Ectodermal cell (in vitro differentiated cells): ENCODE data around the gene TXNDC15.
"Not testable (repeated sequence)": the region's sequence is repeated elsewhere in the genome, so short reads cannot be mapped to it uniquely, and the experiment has no call there.

Experiments used
- H3K27ac ChIP-seq: 2 replicates; pipeline ENCODE4 v1.7.0; 2013; ENCODE audit warnings: mild to moderate bottlenecking, low read depth, low read length; ENCODE audit not compliant: insufficient read depth, poor library complexity, severe bottlenecking
- H3K27me3 ChIP-seq: 2 replicates; pipeline ENCODE4 v1.7.0; 2013; ENCODE audit warnings: mild to moderate bottlenecking, low read length; ENCODE audit not compliant: insufficient read depth, control insufficient read depth, poor library complexity, severe bottlenecking
- H3K36me3 ChIP-seq: one replicate; pipeline ENCODE4 v1.7.0; 2013; ENCODE audit warnings: low read length; ENCODE audit not compliant: control insufficient read depth, insufficient read depth
- H3K4me1 ChIP-seq: one replicate; pipeline ENCODE4 v1.7.0; 2013; ENCODE audit warnings: low read length; ENCODE audit not compliant: control insufficient read depth, insufficient read depth
- H3K4me3 ChIP-seq: 2 replicates; pipeline ENCODE4 v1.7.0; 2013; ENCODE audit warnings: low read depth, low read length, control low read depth; ENCODE audit not compliant: insufficient read depth
- H3K9me3 ChIP-seq: 2 replicates; pipeline ENCODE4 v1.7.0; 2013; ENCODE audit warnings: mild to moderate bottlenecking, low read length, moderate library complexity; ENCODE audit not compliant: control insufficient read depth
- WGBS, 2 experiments: methylation state at CpG; one replicate each; pipeline ENCODE4 v1.1.7; 2013; ENCODE audit warnings: missing lambda C conversion rate in 2 of 2; 5-methylcytosine and 5-hydroxymethylcytosine counted together

The TXNDC15 gene

DNA sequence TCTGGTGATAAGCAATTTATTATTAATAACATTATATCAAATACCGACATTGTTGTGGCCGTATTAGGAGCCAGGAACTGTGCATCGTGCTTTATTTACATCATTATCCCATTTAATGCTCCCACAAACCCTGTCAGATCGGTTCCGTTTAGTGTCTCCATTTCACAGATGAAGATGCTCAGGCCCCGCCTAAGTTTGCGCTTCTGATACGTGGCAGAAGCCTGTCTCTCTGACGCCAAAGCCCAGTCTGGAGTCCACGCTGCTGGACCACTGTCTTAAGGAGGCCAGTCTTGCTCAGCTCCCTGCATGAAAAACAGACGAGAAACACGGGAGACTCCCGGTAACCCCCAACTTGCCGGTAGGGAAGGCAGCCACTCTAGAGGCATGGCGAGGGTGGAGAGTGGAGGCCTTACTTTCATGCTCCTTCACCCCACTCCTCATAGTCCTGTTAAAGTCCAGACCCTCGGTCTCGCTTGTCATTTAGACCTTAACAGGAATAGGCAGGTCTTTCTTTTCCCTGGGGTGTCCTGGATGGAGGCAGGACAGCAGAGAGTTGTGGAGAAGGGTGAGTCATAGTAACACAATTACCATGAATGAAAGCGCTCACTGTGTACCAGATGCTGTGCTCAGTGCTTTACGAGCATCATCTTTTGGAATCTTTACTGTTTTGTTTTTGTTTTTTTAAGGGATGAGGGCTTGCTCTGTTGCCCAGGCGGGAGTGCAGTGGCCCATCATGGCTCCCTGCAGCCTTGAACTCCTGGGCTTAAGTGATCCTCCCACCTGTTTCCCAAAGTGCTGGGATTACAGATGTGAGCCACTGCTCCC, 872 bp downstream of the TXNDC15 start:
- Histone ChIP-seq H3K27me3 (no peaks in the 10 kb centered on the region), H3K9me3 (no peaks in the 10 kb centered on the region), H3K36me3 (no peaks in the 10 kb centered on the region), H3K27ac (no peak overlapping the region), H3K4me1 (no peaks in the 10 kb centered on the region), H3K4me3 (peak overlapping the region; percentile 82)
- WGBS, 2 experiments: 22 to 25% methylated on average over 20 of the region's 20 CpGs

DNA sequence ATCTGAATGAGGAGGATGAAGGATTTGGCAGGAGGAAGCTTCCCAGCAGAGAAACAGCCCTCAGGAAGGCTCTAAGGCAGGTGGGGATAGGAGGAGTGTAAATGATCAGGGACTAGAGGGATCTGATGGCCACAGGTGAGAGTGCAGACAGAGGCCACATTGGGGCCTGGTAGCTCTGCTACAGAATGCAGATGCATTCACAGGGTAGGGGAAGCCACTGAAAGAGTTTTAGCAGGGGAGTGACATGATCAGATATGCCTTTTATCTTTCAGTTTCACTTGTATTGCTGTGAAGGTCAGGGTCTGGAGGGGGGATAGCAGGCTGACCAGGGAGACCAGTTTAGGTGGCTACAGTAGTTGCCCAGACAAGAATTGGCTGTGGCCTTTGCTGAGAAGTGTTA, 3.0 kb downstream of the TXNDC15 start:
- Histone ChIP-seq H3K4me3 (no peak overlapping the region), H3K9me3 (no peaks in the 10 kb centered on the region), H3K27me3 (no peaks in the 10 kb centered on the region), H3K4me1 (no peaks in the 10 kb centered on the region), H3K27ac (no peak overlapping the region), H3K36me3 (no peaks in the 10 kb centered on the region)

DNA sequence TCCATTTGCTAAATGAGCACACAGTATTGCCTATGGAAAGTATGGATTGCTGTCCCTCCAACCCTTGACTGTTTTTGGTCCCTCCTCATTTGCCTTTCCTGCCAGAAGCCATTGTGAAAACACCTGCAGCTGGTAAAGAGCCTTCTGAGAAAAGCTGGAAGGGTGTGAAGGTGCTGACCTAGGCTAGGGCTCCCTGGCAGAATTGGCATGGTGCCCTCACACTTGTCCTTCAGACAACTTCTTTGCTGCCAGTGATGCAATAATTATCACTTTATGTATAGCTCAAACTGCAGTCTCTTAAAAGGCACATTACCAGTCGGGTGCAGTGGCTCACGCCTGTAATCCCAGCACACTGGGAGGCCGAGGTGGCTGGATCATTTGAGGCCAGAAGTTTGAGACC, 4.2 kb downstream of the TXNDC15 start:
- WGBS, 2 experiments: 89 to 94% methylated on average over 3 of the region's 3 CpGs
- no peak overlapping the region for H3K27ac ChIP-seq
- H3K4me1 ChIP-seq: no peaks in the 10 kb centered on the region
- no peak overlapping the region for H3K4me3 ChIP-seq
- no peaks in the 10 kb centered on the region for H3K9me3 ChIP-seq
- H3K27me3 ChIP-seq: no peaks in the 10 kb centered on the region
- no peaks in the 10 kb centered on the region for H3K36me3 ChIP-seq

DNA sequence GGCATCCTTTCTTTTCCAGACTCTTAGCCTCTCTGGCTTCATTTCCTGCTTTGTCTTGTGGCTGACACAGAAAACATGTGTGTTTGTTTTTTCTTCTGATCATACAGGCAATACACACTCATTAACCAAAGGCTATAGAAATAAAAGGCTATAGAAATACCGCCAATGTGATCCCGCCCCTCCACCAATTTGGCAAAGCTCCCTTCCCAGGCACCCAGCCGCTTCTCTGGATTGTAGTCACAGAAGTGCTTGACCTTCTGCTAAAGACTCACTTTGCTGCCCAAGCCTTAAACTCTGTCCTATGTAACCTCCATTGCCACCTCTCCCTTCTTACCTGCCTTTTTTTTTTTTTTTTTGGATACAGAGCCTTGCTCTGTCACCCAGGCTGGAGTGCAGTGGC, 5.3 kb downstream of the TXNDC15 start:
- Histone ChIP-seq H3K4me3 (no peak overlapping the region), H3K27me3 (no peaks in the 10 kb centered on the region), H3K4me1 (no peaks in the 10 kb centered on the region), H3K27ac (no peak overlapping the region), H3K36me3 (no peaks in the 10 kb centered on the region), H3K9me3 (no peaks in the 10 kb centered on the region)
- 88 to 93% methylated on average over 3 of the region's 3 CpGs for WGBS, 2 experiments

DNA sequence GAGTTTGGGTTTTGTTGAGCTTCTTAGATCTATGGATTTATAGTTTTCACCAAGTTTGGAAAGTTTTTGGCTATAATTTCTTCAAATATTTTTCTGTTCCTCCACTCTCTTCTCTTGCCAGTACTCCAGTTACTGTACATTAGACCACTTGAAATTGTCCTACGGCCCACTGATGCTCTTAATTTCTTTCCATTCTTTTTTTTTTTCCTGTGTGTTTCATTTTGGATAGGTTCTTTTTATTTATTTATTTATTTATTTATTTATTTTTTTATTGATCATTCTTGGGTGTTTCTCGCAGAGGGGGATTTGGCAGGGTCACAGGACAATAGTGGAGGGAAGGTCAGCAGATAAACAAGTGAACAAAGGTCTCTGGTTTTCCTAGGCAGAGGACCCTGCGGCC, 6.8 kb downstream of the TXNDC15 start:
- not testable (repeated sequence) for H3K36me3 ChIP-seq, H3K9me3 ChIP-seq, H3K4me3 ChIP-seq

DNA sequence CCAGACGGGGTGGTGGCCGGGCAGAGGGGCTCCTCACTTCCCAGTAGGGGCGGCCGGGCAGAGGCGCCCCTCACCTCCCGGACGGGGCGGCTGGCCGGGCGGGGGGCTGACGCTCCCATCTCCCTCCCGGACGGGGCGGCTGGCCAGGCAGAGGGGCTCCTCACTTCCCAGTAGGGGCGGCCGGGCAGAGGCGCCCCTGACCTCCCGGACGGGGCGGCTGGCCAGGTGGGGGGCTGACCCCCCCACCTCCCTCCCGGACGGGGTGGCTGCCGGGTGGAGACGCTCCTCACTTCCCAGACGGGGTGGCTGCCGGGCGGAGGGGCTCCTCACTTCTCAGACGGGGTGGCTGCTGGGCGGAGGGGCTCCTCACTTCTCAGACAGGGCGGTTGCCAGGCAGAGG, 7.5 kb downstream of the TXNDC15 start:
- WGBS, 2 experiments: 93 to 95% methylated on average over 25 to 30 of the region's 30 CpGs
- H3K4me1 ChIP-seq, H3K9me3 ChIP-seq, H3K27ac ChIP-seq, H3K36me3 ChIP-seq, H3K27me3 ChIP-seq, H3K4me3 ChIP-seq: not testable (repeated sequence)

More for the DNA sequence above, 6.8 kb downstream of the TXNDC15 start:
- WGBS, 2 experiments: 91 to 100% methylated on average over 1 of the region's 3 CpGs
- not testable (repeated sequence) for H3K27me3 ChIP-seq, H3K4me1 ChIP-seq
- peak overlapping the region; percentile 3 for H3K27ac ChIP-seq

DNA sequence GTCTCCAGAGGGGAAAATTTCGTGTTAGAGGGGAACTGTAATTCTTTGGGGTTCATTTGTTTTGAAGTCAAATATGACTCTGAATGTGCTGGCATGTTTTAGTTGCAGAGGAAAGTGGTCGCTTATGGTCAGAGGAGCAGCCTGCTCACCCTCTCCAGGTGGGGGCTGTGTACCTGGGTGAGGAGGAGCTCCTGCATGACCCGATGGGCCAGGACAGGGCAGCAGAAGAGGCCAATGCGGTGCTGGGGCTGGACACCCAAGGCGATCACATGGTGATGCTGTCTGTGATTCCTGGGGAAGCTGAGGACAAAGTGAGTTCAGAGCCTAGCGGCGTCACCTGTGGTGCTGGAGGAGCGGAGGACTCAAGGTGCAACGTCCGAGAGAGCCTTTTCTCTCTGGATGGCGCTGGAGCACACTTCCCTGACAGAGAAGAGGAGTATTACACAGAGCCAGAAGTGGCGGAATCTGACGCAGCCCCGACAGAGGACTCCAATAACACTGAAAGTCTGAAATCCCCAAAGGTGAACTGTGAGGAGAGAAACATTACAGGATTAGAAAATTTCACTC, 13.5 kb downstream of the TXNDC15 start:
- H3K9me3 ChIP-seq: no peaks in the 10 kb centered on the region
- H3K36me3 ChIP-seq: no peaks in the 10 kb centered on the region
- no peak overlapping the region for H3K27ac ChIP-seq
- no peaks in the 10 kb centered on the region for H3K27me3 ChIP-seq
- 90 to 91% methylated on average over 14 of the region's 14 CpGs for WGBS, 2 experiments
- H3K4me3 ChIP-seq: no peak overlapping the region
- no peaks in the 10 kb centered on the region for H3K4me1 ChIP-seq

DNA sequence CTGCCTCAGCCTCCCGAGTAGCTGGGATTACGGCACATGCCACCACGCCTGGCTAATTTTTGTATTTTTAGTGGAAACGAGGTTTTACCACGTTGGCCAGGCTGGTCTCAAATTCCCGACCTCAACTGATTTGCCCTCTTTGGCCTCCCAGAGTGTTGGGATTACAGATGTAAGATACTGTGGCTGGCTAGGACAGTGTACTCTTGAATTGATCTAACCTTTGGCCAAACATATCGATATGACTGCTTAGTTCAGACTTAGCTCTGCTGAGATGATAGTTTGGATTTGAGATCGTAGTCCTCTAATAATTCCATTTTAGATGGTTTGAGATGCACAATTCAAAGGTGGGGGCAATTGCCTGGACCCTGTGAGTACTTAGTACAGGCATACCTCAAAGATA, 15.2 kb downstream of the TXNDC15 start:
- no peaks in the 10 kb centered on the region for H3K36me3 ChIP-seq
- 94 to 97% methylated on average over 8 of the region's 8 CpGs for WGBS, 2 experiments
- no peaks in the 10 kb centered on the region for H3K9me3 ChIP-seq

DNA sequence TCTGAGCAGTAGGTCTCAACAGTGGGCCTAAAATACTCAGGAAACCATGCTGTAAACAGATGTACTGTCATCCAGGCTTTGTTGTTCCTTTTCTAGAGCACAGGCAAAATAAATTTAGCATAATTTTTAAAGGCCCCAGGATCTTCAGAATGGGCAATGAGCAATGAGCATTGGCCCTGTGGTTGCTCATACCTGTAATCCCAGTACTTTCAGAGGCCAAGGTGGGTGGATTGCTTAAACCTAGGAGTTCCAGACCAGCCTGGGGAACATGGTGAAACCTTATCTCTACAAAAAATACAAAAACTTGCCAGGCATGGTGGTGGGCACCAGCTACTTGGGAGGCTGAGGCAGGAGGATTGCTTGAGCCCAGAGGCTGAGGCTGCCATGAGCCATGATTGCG, 17.3 kb downstream of the TXNDC15 start:
- WGBS, 2 experiments: no CpG with 5 or more reads among the region's 1 CpG
- H3K36me3 ChIP-seq: no peaks in the 10 kb centered on the region
- no peak overlapping the region for H3K4me3 ChIP-seq
- no peaks in the 10 kb centered on the region for H3K9me3 ChIP-seq
- H3K27ac ChIP-seq: no peak overlapping the region
- H3K4me1 ChIP-seq: no peaks in the 10 kb centered on the region
- no peaks in the 10 kb centered on the region for H3K27me3 ChIP-seq

More for the DNA sequence above, 15.2 kb downstream of the TXNDC15 start:
- Histone ChIP-seq H3K4me1 (no peaks in the 10 kb centered on the region), H3K27me3 (no peaks in the 10 kb centered on the region), H3K27ac (no peak overlapping the region), H3K4me3 (no peak overlapping the region)

DNA sequence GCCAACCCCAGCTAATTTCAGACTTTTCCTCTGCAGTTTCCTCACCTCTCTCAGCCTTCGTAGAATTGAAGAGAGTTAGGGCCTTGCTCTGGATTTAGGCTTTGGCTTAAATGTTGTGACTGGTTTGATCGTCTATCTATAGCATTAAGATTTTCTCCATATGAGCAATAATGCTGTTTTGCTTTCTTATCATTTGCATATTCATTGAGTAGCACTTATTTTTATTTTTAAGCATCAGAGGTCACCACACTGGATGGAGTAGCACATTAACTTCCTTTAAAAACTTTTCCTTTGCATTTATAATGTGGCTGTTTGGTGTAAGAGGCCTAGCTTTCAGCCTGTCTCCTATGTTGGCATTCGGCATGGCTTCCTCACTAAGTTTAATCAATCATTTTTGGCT, 18.1 kb downstream of the TXNDC15 start:
- Histone ChIP-seq H3K9me3 (no peaks in the 10 kb centered on the region), H3K27me3 (no peaks in the 10 kb centered on the region), H3K36me3 (no peaks in the 10 kb centered on the region), H3K27ac (no peak overlapping the region), H3K4me1 (no peaks in the 10 kb centered on the region), H3K4me3 (no peak overlapping the region)
- 96 to 100% methylated on average over 3 of the region's 3 CpGs for WGBS, 2 experiments
